ENCODE data around the gene CAPZA3. TPM values are rescaled to one million over a fixed set of nuclear protein-coding genes. Genes with fewer than 3 reads are reported as not detected.
"Not testable (repeated sequence)": the region's sequence is repeated elsewhere in the genome, so short reads cannot be mapped to it uniquely, and the experiment has no call there.

Gene CAPZA3
- total RNA-seq, result not detected in 2 replicates
- long read RNA-seq, result 0 reads

- Mint-ChIP-seq H3K27ac (ENCODE audit: unreplicated experiment) (no peak within 1 kb of the TSS), H3K27me3 (ENCODE audit: low read depth) (no peaks in the 10 kb centered on the region), H3K9me3 (peaks cover 7% of the 10 kb centered on the region), H3K4me3 (no peak within 1 kb of the TSS), H3K4me1 (no peaks in the 10 kb centered on the region), H3K36me3 (ENCODE audit: low read depth) (peaks cover 5% of the 10 kb centered on the region)
- no peak for TF ChIP-seq CTCF (conservative IDR thresholded peaks at IDR 0.05)
- DNase-seq (ENCODE audit: low read depth, low spot score), result no peak
Observed at GRCh38 chr12:18737819-18738218, at the start of gene CAPZA3, which contains the start of gene PLCZ1. Gene CAPZA3 (plus strand): TSS chr12:18738119. CDS start chr12:18738269, 150 bp downstream. Gene PLCZ1 (minus strand): TSS chr12:18738012. CDS start chr12:18737371, 641 bp downstream.

GRCh38 chr12:18689771-18690170 lies 48.1 kb upstream of the CAPZA3 start:
- no peaks in the 10 kb centered on the region for H3K36me3 Mint-ChIP-seq (ENCODE audit: low read depth)
- no peaks in the 10 kb centered on the region for H3K9me3 Mint-ChIP-seq
- no peak for DNase-seq (ENCODE audit: low read depth, low spot score)
- no peak overlapping the region for H3K4me3 Mint-ChIP-seq
- no peaks in the 10 kb centered on the region for H3K4me1 Mint-ChIP-seq
- no peak for TF ChIP-seq CTCF (conservative IDR thresholded peaks at IDR 0.05)
- no peaks in the 10 kb centered on the region for H3K27me3 Mint-ChIP-seq (ENCODE audit: low read depth)
- no peak overlapping the region for H3K27ac Mint-ChIP-seq (ENCODE audit: unreplicated experiment)

GRCh38 chr12:18690653-18691052 lies 47.3 kb upstream of the CAPZA3 start:
- no peaks in the 10 kb centered on the region for H3K4me1 Mint-ChIP-seq
- no peaks in the 10 kb centered on the region for H3K36me3 Mint-ChIP-seq (ENCODE audit: low read depth)
- no peak for TF ChIP-seq CTCF (conservative IDR thresholded peaks at IDR 0.05)
- no peak for DNase-seq (ENCODE audit: low read depth, low spot score)
- no peaks in the 10 kb centered on the region for H3K9me3 Mint-ChIP-seq
- H3K27me3 Mint-ChIP-seq (ENCODE audit: low read depth), result no peaks in the 10 kb centered on the region
- H3K4me3 Mint-ChIP-seq, result no peak overlapping the region
- no peak overlapping the region for H3K27ac Mint-ChIP-seq (ENCODE audit: unreplicated experiment)

GRCh38 chr12:18693986-18694385 lies 43.9 kb upstream of the CAPZA3 start:
- not testable (repeated sequence) for H3K27ac Mint-ChIP-seq (ENCODE audit: unreplicated experiment); H3K4me1 Mint-ChIP-seq; DNase-seq (ENCODE audit: low read depth, low spot score); H3K36me3 Mint-ChIP-seq (ENCODE audit: low read depth); H3K4me3 Mint-ChIP-seq; H3K9me3 Mint-ChIP-seq; H3K27me3 Mint-ChIP-seq (ENCODE audit: low read depth)

GRCh38 chr12:18696971-18697602 lies 40.8 kb upstream of the CAPZA3 start:
- Mint-ChIP-seq H3K27ac (ENCODE audit: unreplicated experiment) (no peak overlapping the region), H3K36me3 (ENCODE audit: low read depth) (no peaks in the 10 kb centered on the region), H3K4me1 (no peaks in the 10 kb centered on the region), H3K9me3 (no peaks in the 10 kb centered on the region), H3K27me3 (ENCODE audit: low read depth) (no peaks in the 10 kb centered on the region), H3K4me3 (no peak overlapping the region)
- no peak for DNase-seq (ENCODE audit: low read depth, low spot score)
- no peak for TF ChIP-seq CTCF (conservative IDR thresholded peaks at IDR 0.05)

GRCh38 chr12:18700271-18700670 lies 37.6 kb upstream of the CAPZA3 start:
- H3K9me3 Mint-ChIP-seq, result no peaks in the 10 kb centered on the region

More at GRCh38 chr12:18700271-18700670, 37.6 kb upstream of the CAPZA3 start:
- Mint-ChIP-seq H3K36me3 (ENCODE audit: low read depth) (no peaks in the 10 kb centered on the region), H3K4me1 (peaks cover 4% of the 10 kb centered on the region), H3K4me3 (no peak overlapping the region), H3K27me3 (ENCODE audit: low read depth) (no peaks in the 10 kb centered on the region), H3K27ac (ENCODE audit: unreplicated experiment) (no peak overlapping the region)
- TF ChIP-seq CTCF (conservative IDR thresholded peaks at IDR 0.05), result no peak
- no peak for DNase-seq (ENCODE audit: low read depth, low spot score)
